AG04449 (cell line): Measurements from ENCODE around the gene SLC22A12.
A peak's percentile ranks its signal among the peaks of the same experiment; 100 is the strongest.

Source experiments
- CTCF ChIA-PET: fragments of 350-600 bp; formaldehyde crosslinking; extraction: SDS; loops from one replicate; lab custom pipeline; 2021; ENCODE audit warnings: antibody characterized with exemption; lab: Yijun Ruan, JAX
- POLR2A ChIA-PET: fragments of 400-600, 350-600 bp; formaldehyde crosslinking; extraction: SDS; loops from one replicate; lab custom pipeline; 2020; ENCODE audit warnings: antibody characterized with exemption, inconsistent platforms; lab: Yijun Ruan, JAX
- DNase-seq: peaks from one replicate; pipeline ENCODE4 v3.0.0-alpha.2; 2010; ENCODE audit warnings: low read depth, low spot score
- H3K4me3 ChIP-seq: 2 replicates; pipeline ENCODE4 v1.5.1; 2011; ENCODE audit warnings: low read depth, mild to moderate bottlenecking, control low read depth, low read length
- TF ChIP-seq, protein P1 (sequence below): IDR thresholded peaks from one replicate; pipeline ENCODE4 v1.5.1; 2011; ENCODE audit warnings: mild to moderate bottlenecking, moderate library complexity, low read length, control low read depth, inconsistent platforms; ENCODE audit not compliant: insufficient read depth; ENCODE audit errors: missing control alignments

Gene SLC22A12

DNA sequence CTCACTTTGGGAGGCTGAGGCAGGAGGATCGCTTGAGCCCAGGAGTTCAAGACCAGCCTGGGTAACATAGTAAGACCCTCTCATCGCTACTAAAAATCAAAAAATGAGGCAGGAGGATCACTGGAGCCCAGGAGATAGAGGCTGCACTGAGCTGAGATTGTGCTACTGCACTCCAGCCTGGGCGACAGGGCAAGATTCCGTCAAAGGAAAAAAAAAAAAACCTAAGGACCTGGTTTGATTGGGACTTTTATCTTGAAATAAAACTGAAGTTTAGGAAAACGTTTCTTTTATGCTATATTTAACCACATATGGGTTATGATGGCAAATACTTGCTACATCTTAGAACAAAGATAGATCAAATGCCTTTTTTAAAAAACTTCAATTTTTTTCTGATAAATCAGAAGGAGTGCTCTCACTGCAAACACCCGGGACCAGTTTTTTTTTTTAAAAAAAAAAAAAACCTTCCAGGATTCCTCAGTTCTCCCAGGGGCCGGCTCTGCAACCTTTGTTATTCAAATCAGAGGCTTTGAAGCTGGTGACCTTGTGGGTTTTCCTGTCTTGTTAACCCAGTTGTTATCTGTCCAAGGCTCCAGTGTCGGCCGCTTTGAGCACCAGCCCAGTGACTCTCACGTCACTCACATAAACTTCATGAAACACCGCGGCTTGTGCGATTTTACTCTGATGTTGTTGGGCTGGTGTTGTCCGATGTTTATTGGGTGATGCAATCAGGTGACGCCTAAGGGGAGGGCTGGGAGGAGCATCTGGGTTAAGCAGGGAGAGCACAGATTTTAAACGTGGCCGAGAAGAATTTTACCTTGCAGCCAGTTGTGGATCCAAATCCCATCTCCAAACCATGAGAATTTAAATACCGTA, 24.7 kb upstream of the SLC22A12 start:
- peak overlapping the region; percentile 8; the same call in 1 of the 2 replicates for H3K4me3 ChIP-seq
- TF ChIP-seq, protein P1, sequence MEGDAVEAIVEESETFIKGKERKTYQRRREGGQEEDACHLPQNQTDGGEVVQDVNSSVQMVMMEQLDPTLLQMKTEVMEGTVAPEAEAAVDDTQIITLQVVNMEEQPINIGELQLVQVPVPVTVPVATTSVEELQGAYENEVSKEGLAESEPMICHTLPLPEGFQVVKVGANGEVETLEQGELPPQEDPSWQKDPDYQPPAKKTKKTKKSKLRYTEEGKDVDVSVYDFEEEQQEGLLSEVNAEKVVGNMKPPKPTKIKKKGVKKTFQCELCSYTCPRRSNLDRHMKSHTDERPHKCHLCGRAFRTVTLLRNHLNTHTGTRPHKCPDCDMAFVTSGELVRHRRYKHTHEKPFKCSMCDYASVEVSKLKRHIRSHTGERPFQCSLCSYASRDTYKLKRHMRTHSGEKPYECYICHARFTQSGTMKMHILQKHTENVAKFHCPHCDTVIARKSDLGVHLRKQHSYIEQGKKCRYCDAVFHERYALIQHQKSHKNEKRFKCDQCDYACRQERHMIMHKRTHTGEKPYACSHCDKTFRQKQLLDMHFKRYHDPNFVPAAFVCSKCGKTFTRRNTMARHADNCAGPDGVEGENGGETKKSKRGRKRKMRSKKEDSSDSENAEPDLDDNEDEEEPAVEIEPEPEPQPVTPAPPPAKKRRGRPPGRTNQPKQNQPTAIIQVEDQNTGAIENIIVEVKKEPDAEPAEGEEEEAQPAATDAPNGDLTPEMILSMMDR = no peak
- DNase-seq = no peak
- POLR2A ChIA-PET = no interaction called here
- CTCF ChIA-PET = interaction anchor here (0.8 to 1.5 kb wide), 4 partner anchors 9 to 123 kb away, joined by 3 to 6 read pairs (median 4); no protein-coding TSS in a partner anchor

DNA sequence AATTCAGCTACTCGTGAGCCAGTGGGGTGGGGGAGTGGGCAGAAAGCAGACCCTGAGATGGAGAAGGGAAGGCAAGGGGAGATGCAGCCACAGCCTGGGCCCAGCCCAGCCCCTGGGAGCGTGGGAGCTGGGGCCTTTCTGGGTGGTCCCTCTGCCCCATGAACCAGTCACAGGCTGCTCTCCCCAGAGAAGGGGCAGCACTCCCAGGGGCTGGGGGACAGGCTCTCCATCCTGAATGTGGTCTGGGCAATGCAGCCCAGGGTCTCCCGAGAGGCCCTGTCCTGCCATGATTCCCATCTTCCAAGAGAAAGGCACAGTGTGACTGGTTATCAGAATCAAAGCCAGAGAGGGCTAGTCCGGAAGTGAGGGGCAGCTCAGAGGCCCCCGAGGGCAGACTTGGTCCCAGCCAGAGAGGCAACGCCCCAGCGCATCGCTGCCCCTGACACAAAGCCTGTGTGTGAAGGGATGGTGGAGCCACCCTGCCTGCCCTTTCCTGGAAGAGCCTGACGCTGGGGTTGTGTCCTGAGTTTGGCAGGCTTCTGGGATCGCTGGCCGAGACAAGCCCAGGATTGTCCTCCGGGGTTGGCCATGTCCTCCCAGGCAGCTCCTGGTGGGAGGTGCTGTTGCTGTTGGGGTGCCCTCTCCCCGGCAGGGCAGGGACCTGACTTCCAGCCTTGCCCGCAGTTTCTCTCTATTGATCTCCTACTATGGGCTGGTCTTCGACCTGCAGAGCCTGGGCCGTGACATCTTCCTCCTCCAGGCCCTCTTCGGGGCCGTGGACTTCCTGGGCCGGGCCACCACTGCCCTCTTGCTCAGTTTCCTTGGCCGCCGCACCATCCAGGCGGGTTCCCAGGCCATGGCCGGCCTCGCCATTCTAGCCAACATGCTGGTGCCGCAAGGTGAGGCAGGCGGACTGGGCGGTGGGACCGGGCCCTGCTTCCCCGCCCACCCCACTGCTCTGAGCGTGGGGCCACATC, 23.8 kb upstream of the SLC22A12 start:
- H3K4me3 ChIP-seq = no peak overlapping the region
- ChIA-PET CTCF (interaction anchor here (0.8 to 1.3 kb wide), 3 partner anchors 8 to 122 kb away, joined by 3 to 6 read pairs (median 3); no protein-coding TSS in a partner anchor), POLR2A (no interaction called here)
- TF ChIP-seq, protein P1 = no peak
- DNase-seq = no peak

DNA sequence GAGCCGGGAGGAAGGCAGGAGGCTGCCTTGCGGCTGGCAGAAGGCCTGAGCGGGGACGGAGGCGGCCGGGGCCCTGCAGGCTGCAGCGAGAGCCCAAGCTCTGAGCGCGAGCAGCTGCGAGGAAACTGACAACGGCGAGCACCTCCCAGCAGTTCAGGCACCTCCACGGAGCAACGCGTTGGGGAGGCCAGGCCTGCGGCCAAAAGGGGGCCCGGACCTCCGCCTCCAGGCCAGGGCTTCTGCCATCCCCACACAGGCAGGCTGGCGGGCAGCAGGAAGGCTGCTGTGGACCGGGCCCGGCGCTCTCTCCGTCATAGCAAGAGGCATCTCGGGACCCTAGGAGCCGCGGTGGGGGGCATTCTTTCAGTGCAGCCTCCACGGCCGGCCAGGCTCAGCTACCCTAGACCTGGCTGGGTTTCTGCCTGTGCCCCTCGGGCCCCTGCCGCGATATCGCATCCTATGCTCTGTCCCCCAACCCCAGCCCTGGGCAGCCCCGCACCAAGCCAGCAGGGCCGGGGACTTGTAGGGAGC, 22.9 kb upstream of the SLC22A12 start:
- TF ChIP-seq, protein P1 = no peak
- ChIA-PET POLR2A (no interaction called here), CTCF (interaction anchor here (1.1 kb wide), 1 partner anchor 119 kb away, joined by 3 read pairs; no protein-coding TSS in a partner anchor)
- DNase-seq = no peak
- no peak overlapping the region for H3K4me3 ChIP-seq

DNA sequence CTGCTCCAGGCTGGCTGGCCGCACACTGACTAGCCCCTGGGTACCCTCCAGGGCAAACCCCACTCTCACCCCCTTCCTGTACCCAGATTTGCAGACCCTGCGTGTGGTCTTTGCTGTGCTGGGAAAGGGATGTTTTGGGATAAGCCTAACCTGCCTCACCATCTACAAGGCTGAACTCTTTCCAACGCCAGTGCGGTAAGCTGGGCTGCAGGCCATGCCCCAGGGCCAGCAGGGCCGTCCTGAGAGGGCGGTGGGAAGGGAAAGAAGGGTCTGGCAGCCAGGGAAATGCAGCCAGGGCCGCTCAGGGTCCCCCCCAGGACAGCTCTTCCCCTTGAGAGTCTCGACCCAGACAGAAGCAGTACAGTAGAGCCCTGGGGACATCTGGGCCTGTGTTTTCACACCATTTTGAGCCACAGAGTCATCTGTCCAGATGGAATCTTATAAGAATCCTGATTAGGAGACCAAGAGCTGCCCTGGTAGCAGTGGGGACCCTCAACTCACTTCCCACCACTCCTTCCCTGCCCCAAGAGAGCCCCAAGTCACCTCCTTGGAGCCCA, 22.4 kb upstream of the SLC22A12 start:
- CTCF ChIA-PET = interaction anchor here (1.1 kb wide), 1 partner anchor 120 kb away, joined by 3 read pairs; no protein-coding TSS in a partner anchor
- POLR2A ChIA-PET = no interaction called here
- no peak for DNase-seq
- no peak overlapping the region for H3K4me3 ChIP-seq
- TF ChIP-seq, protein P1 = no peak

DNA sequence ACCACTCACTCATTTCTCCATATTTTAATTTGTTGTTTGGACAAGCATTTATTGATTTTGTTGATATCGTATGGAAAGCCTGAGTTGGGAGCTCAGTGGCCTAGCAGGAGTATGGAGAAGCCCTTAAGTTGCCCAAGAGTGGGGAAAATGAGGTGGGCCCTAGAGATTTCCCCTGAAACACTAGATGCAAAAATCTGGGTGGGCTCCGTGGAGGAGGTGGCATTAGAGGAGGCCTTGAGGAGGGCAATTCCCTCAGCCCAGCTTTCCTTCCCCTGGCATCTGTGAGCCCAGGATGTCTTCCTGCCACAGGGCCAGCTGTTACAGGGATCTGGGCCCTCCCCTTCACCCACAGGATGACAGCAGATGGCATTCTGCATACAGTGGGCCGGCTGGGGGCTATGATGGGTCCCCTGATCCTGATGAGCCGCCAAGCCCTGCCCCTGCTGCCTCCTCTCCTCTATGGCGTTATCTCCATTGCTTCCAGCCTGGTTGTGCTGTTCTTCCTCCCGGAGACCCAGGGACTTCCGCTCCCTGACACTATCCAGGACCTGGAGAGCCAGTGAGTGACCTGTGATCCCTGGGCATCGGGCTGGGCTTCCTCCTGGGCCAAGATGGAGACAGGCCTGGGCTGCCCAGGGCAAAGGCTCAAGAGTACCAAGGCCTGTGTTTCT, 21.6 kb upstream of the SLC22A12 start:
- H3K4me3 ChIP-seq = no peak overlapping the region
- DNase-seq = no peak
- ChIA-PET CTCF (no interaction called here), POLR2A (no interaction called here)
- TF ChIP-seq, protein P1 = no peak
